Hematopoietic multipotent progenitor cell (in vitro differentiated cells): ENCODE results near the gene SPATA31E1. TPM values are rescaled to one million over a fixed set of nuclear protein-coding genes. Genes with fewer than 3 reads are reported as not detected.
"Not testable (repeated sequence)": the region's sequence is repeated elsewhere in the genome, so short reads cannot be mapped to it uniquely, and the experiment has no call there.

ENCODE experiments used
- DNase-seq, 3 donors: peaks; one replicate each; pipeline ENCODE4 v3.0.0-alpha.2; 2011 to 2015; ENCODE audit warnings: low read depth in 2 of 3, low spot score in 2 of 3
- total RNA-seq: library from RNA; depleted of rRNA; stranded (reverse); fragments of >200 nt; gene quantifications from one replicate; pipeline ENCODE4 v1.2.3, GENCODE V29; 2012

The SPATA31E1 gene
- total RNA-seq, 1 donor = not detected

GRCh38 chr9:87919013-87919412, 36.3 kb downstream of the SPATA31E1 start:
- DNase-seq = peak in 1 of 3 donors; percentile 19

- not testable (repeated sequence) for DNase-seq
These were observed 38.9 kb downstream of the SPATA31E1 start for GRCh38 chr9:87921561-87921960.

GRCh38 chr9:87923012-87923411, 40.3 kb downstream of the SPATA31E1 start:
- DNase-seq = peak in 1 of 3 donors; percentile 46

DNA sequence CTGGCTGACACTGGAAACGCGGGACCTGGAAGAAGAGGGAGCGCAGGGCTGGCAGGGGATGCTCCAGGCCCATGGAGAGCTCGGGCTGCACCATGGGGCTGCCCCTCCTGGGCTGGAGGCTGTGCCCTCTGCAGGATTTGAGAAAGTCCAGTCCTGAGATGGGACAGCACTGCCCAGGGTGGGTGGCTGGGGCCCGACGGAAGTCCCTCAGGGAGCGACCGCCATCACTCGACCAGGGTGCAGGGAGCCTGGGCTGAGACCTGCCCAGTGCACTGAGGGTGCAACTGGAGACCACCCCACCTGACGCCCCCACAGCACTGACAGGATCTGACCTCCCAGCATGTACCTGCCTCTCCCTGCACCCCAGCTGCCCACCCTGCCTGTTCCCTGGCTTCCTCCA, 42.2 kb downstream of the SPATA31E1 start:
- not testable (repeated sequence) for DNase-seq

- not testable (repeated sequence) for DNase-seq
These were observed 46.5 kb downstream of the SPATA31E1 start for GRCh38 chr9:87929152-87929551.

GRCh38 chr9:87934444-87934843, 51.8 kb downstream of the SPATA31E1 start:
- not testable (repeated sequence) for DNase-seq

DNA sequence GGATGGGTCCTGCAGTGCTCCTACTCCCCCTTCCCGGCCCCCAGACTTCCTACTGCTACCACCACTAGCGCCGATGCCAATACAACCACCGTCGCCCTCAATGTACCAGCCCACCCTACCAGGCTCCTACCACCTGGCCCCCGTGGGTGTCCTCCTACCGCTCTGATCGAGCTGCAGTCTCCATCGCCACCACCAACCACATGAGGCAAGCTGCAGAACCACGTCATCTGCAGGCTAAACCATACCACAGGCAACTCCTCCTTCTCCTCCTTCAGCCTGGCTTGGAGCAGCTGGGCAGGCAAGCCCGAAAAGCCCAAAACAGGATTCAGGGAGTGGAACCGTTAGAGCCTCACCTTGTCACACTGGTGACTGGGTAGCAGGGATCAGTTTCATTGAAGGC, 54.7 kb downstream of the SPATA31E1 start:
- DNase-seq = not testable (repeated sequence)

DNA sequence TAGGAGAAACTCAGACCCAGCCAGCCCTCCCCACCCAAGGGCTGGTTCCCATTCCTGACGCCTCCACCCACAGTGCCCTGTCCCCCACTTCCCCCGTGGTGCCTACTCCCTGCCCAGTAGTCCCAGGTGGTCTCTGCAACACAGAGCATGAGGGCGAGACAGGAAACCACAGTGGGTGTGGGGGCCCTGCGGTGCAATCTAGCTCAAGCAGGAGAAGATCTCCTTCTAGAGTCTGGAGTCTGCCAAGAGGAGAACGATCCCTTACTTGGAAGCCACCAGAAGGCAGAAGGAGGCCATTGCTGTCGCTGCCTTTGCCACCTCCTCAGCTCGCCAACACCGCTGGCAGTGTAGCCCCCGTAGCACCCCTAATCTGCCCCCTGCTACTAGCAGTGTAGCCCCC, 55.2 kb downstream of the SPATA31E1 start:
- peak in 1 of 3 donors; percentile 53 for DNase-seq

DNA sequence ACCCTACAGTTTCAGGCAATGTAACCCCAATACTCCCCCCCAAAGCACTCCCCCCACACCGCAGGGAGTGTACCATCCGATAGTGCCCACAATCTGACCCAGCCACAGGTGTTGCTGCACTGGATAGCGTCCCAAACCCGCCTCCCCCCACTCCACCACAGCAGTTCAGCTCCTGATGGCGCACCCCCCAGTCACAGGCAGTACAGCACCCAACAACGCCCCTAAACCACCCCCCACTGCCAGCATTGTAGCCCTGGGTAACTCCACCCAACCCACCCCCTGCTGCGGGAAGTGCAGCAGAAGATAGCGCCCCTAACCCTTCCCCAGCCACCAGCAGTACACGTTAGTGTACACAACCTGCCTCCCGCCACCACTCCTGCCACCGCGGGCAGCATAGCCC, 55.7 kb downstream of the SPATA31E1 start:
- not testable (repeated sequence) for DNase-seq

Other genes with a start within 250 kb of the SPATA31E1 start
- gene CTSL, start 156.8 kb upstream of the SPATA31E1 start, total RNA-seq = 1.3 TPM
- under 0.01 TPM for gene SPATA31C1, start 35.1 kb downstream of the SPATA31E1 start, total RNA-seq
- gene CDK20, start 91.7 kb downstream of the SPATA31E1 start, total RNA-seq = 5.9 TPM